Endothelial cell (in vitro differentiated cells): ENCODE data around the gene SELENON. TPM values are rescaled to one million over a fixed set of nuclear protein-coding genes. Genes with fewer than 3 reads are reported as not detected.
A peak's percentile ranks its signal among the peaks of the same experiment; 100 is the strongest.

ENCODE experiments used
- DNase-seq: peaks from one replicate; pipeline ENCODE4 v3.0.0; 2021; ENCODE audit warnings: low spot score
- H3K27ac Mint-ChIP-seq: one replicate; pipeline ENCODE4 v1.8.0; 2021; ENCODE audit warnings: mixed read lengths, inconsistent platforms; ENCODE audit not compliant: unreplicated experiment
- H3K27me3 Mint-ChIP-seq: one replicate; pipeline ENCODE4 v1.8.0; 2021; ENCODE audit warnings: mild to moderate bottlenecking, moderate library complexity, mixed read lengths, inconsistent platforms; ENCODE audit not compliant: unreplicated experiment
- H3K36me3 Mint-ChIP-seq: one replicate; pipeline ENCODE4 v1.8.0; 2021; ENCODE audit warnings: mild to moderate bottlenecking, low read depth, mixed read lengths, inconsistent platforms; ENCODE audit not compliant: unreplicated experiment
- H3K4me1 Mint-ChIP-seq: one replicate; pipeline ENCODE4 v1.8.0; 2021; ENCODE audit warnings: mild to moderate bottlenecking, mixed read lengths, inconsistent platforms; ENCODE audit not compliant: unreplicated experiment
- H3K4me3 Mint-ChIP-seq: one replicate; pipeline ENCODE4 v1.8.0; 2021; ENCODE audit warnings: mild to moderate bottlenecking, mixed read lengths, inconsistent platforms; ENCODE audit not compliant: unreplicated experiment
- H3K9me3 Mint-ChIP-seq: one replicate; pipeline ENCODE4 v1.8.0; 2021; ENCODE audit warnings: mixed read lengths, inconsistent platforms; ENCODE audit not compliant: unreplicated experiment
- total RNA-seq: library from RNA; stranded (reverse); fragmentation: NEBNext Ultra II Directional; extraction: Animal tissue kit (Norgen Biotek cat#: 25700); gene quantifications from one replicate; pipeline ENCODE4 v1.2.1, GENCODE V29; 2021; ENCODE audit not compliant: unreplicated experiment
- TF ChIP-seq, protein P1 (sequence below): fragments of 200-600 bp; sonication (generic); IDR thresholded peaks from one replicate; pipeline ENCODE4 v1.5.0; 2021; ENCODE audit warnings: antibody characterized with exemption; ENCODE audit not compliant: unreplicated experiment

The SELENON gene
- total RNA-seq, 1 donor from 2014 or later: 284 TPM

GRCh38 chr1:25804244-25804963 lies 4.4 kb downstream of the SELENON start:
- Mint-ChIP-seq H3K9me3 (no peaks in the 10 kb centered on the region), H3K4me1 (peaks cover 41% of the 10 kb centered on the region), H3K27ac (no peak overlapping the region), H3K27me3 (peaks cover 3% of the 10 kb centered on the region), H3K36me3 (peaks cover 15% of the 10 kb centered on the region), H3K4me3 (no peak overlapping the region)
- TF ChIP-seq, protein P1, sequence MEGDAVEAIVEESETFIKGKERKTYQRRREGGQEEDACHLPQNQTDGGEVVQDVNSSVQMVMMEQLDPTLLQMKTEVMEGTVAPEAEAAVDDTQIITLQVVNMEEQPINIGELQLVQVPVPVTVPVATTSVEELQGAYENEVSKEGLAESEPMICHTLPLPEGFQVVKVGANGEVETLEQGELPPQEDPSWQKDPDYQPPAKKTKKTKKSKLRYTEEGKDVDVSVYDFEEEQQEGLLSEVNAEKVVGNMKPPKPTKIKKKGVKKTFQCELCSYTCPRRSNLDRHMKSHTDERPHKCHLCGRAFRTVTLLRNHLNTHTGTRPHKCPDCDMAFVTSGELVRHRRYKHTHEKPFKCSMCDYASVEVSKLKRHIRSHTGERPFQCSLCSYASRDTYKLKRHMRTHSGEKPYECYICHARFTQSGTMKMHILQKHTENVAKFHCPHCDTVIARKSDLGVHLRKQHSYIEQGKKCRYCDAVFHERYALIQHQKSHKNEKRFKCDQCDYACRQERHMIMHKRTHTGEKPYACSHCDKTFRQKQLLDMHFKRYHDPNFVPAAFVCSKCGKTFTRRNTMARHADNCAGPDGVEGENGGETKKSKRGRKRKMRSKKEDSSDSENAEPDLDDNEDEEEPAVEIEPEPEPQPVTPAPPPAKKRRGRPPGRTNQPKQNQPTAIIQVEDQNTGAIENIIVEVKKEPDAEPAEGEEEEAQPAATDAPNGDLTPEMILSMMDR: no peak
- no peak for DNase-seq

- peaks cover 15% of the 10 kb centered on the region for H3K36me3 Mint-ChIP-seq
- H3K4me1 Mint-ChIP-seq: peaks cover 38% of the 10 kb centered on the region
- peak overlapping the region; percentile 82 for H3K4me3 Mint-ChIP-seq
- no peak for DNase-seq
- H3K27me3 Mint-ChIP-seq: peaks cover 3% of the 10 kb centered on the region
- TF ChIP-seq, protein P1: no peak
- no peaks in the 10 kb centered on the region for H3K9me3 Mint-ChIP-seq
- no peak overlapping the region for H3K27ac Mint-ChIP-seq
Measured at GRCh38 chr1:25804964-25805862, 5.2 kb downstream of the SELENON start.

- Mint-ChIP-seq H3K9me3 (no peaks in the 10 kb centered on the region), H3K4me3 (peak overlapping the region; percentile 82), H3K36me3 (peaks cover 15% of the 10 kb centered on the region), H3K27ac (peak overlapping the region; percentile 61), H3K4me1 (peaks cover 34% of the 10 kb centered on the region), H3K27me3 (peaks cover 3% of the 10 kb centered on the region)
- DNase-seq: no peak
- TF ChIP-seq, protein P1: no peak
Measured at GRCh38 chr1:25805863-25806225, 5.9 kb downstream of the SELENON start.

DNA sequence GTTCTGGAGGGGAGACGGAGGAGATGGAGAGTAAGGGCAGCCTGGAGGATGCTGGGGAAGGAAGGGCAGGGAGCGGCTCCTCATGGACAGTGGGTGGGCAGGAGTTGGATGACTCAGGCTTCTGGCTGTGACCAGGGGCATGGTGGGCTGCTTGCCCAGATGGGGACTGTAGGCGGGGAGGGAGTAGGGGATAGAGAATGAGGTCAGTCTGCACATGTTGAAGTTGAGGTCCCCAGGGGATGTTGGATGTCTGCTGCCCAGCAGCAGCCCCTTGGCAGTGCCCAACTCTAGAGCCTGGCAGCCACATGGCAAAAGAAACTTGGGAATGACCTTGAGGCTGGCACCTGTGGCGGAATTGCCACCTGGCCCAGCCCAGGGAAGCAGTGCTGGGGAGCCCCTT lies 6.4 kb downstream of the SELENON start:
- peak overlapping the region; percentile 82 for H3K4me3 Mint-ChIP-seq
- peaks cover 15% of the 10 kb centered on the region for H3K36me3 Mint-ChIP-seq
- no peaks in the 10 kb centered on the region for H3K9me3 Mint-ChIP-seq
- no peak for DNase-seq
- TF ChIP-seq, protein P1: no peak
- H3K4me1 Mint-ChIP-seq: peaks cover 30% of the 10 kb centered on the region
- peaks cover 3% of the 10 kb centered on the region for H3K27me3 Mint-ChIP-seq
- H3K27ac Mint-ChIP-seq: no peak overlapping the region
